Peyer's patch (tissue), 4 donors: Measurements from ENCODE around the gene SLC49A3. TPM values are rescaled to one million over a fixed set of nuclear protein-coding genes. Genes with fewer than 3 reads are reported as not detected.

Experiments
- DNase-seq, 3 donors: peaks; one replicate each; pipeline ENCODE4 v3.0.0-alpha.2; 2017 to 2019
- H3K27ac ChIP-seq, 4 donors: fragments of 200-600 bp; sonication (generic); one replicate each; pipeline ENCODE4 v1.5.1; 2016 to 2019
- H3K27me3 ChIP-seq, 2 donors: fragments of 200-600 bp; sonication (generic); one replicate each; pipeline ENCODE4 v1.5.1; 2019
- H3K36me3 ChIP-seq, 3 donors: fragments of 200-600 bp; sonication (generic); one replicate each; pipeline ENCODE4 v1.5.1; 2016 to 2019
- H3K4me1 ChIP-seq, 4 donors: fragments of 200-600 bp; sonication (generic); one replicate each; pipeline ENCODE4 v1.5.1; 2016 to 2019
- H3K4me3 ChIP-seq, 4 donors: fragments of 200-600 bp; sonication (generic); 1 replicate in 3 of 4; 2 replicates in 1 of 4; pipeline ENCODE4 v1.5.1; 2016 to 2019; ENCODE audit warnings: mild to moderate bottlenecking in 1 of 4
- H3K9me3 ChIP-seq, 4 donors: fragments of 200-600 bp; sonication (generic); one replicate each; pipeline ENCODE4 v1.5.1; 2016 to 2019; ENCODE audit warnings: mild to moderate bottlenecking in 1 of 4
- POLR2A ChIP-seq, 2 donors: fragments of 450-650 bp; IDR thresholded peaks; one replicate each; pipeline ENCODE4 v1.5.1; 2017; ENCODE audit warnings: antibody characterized with exemption in 2 of 2, mild to moderate bottlenecking in 2 of 2, moderate library complexity in 2 of 2
- total RNA-seq, 4 donors: library from RNA; depleted of rRNA; stranded (reverse); fragments of >200 nt; gene quantifications; one replicate each; pipeline ENCODE4 v1.1.0, GENCODE V29; 2016
- TF ChIP-seq, protein P1 (sequence below), 6 experiments: fragments of 450-650 bp in 4 of 6; fragments of 200-600 bp in 2 of 6; sonication (generic) in 1 of 6; IDR thresholded peaks; one replicate each; pipeline ENCODE4 v1.5.1; 2017 to 2019; ENCODE audit warnings: antibody characterized with exemption in 6 of 6, mild to moderate bottlenecking in 3 of 6, moderate library complexity in 1 of 6

Gene SLC49A3
- total RNA-seq, 4 donors from 2014 or later, result 4.1 to 13.3 (median 9.4) TPM

DNA sequence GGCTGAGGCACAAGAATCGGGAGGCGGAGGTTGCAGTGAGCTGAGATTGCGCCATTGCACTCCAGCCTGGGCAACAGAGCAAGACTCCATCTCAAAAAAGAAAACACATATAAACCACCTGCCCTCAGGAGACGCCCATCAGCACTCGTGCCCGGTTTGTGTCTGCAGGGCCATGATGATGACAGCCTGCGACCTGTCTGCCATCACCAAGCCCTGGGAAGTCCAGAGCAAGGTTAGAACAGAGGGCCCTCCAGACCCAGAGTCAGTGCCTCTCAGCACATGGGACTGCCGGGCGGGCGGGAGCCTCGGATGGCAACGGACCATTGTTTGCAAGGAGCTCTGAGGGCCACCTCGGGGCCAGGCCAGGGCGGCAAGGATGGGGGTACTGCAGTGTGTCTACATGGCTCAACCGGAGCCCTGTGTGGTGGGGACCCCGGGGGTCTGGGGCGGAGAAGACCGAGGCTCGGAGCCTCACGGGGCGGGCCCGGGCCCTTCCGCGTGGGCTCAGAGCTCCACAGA is 24.2 kb downstream of the SLC49A3 start:
- no peak for DNase-seq
- no peaks in the 10 kb centered on the region for H3K36me3 ChIP-seq
- H3K27me3 ChIP-seq, result no peaks in the 10 kb centered on the region
- TF ChIP-seq, protein P1, sequence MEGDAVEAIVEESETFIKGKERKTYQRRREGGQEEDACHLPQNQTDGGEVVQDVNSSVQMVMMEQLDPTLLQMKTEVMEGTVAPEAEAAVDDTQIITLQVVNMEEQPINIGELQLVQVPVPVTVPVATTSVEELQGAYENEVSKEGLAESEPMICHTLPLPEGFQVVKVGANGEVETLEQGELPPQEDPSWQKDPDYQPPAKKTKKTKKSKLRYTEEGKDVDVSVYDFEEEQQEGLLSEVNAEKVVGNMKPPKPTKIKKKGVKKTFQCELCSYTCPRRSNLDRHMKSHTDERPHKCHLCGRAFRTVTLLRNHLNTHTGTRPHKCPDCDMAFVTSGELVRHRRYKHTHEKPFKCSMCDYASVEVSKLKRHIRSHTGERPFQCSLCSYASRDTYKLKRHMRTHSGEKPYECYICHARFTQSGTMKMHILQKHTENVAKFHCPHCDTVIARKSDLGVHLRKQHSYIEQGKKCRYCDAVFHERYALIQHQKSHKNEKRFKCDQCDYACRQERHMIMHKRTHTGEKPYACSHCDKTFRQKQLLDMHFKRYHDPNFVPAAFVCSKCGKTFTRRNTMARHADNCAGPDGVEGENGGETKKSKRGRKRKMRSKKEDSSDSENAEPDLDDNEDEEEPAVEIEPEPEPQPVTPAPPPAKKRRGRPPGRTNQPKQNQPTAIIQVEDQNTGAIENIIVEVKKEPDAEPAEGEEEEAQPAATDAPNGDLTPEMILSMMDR (IDR thresholded peaks at IDR 0.05), result no peak
- TF ChIP-seq POLR2A (IDR thresholded peaks at IDR 0.05), result no peak
- H3K4me1 ChIP-seq, result peaks cover 0 to 8% (median 0%) of the 10 kb centered on the region in 4 donors
- H3K9me3 ChIP-seq, result no peaks in the 10 kb centered on the region
- no peak overlapping the region for H3K4me3 ChIP-seq
- no peak overlapping the region for H3K27ac ChIP-seq

DNA sequence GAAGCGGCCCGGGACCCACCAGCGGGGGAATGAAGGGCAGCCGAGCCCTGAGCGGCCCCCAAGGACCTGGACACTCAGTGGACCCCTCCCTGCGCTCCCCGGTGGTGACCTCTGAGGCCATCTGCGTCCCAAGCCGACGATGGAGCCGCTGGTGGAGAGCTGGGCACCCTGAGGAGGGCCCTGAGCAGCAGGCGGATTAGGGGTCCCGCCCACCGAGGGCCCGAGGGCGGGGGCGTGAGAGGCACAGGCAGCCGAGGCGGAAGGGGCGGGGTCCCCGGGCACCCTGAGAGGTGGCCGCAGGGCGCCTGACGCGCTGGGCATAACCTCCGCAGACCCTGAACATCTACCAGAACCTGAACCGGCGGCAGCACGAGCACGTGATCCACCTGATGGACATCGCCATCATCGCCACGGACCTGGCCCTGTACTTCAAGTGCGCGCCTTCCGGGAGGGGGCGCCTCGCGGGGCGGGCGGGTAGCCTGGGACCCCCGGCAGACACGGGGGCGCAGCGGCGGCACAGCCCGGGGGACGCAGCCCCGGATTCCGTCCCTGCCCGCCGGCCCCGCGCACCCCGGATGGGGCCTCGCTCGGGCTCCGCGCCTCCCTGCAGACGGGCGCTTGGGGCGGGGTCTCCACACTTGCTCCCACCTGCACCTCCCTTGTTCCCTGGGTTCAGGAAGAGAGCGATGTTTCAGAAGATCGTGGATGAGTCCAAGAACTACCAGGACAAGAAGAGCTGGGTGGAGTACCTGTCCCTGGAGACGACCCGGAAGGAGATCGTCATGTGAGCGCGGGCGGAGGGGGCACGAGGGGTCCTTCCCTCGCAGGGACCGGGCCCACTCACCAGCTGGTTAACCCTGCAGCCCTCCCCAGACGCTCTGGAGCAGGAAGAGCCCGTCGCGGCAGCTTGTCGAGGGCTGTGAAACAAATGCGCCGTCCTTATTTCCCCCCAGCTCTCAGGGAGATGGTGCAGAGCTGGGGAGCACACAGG is 25.2 kb downstream of the SLC49A3 start:
- H3K9me3 ChIP-seq, result no peaks in the 10 kb centered on the region
- peaks cover 0 to 8% (median 0%) of the 10 kb centered on the region in 4 donors for H3K4me1 ChIP-seq
- H3K4me3 ChIP-seq, result peak overlapping the region; percentile 61 to 84 (median 70)
- peak in 2 of 3 donors; percentile 81 to 87 for DNase-seq
- peak overlapping the region; percentile 48 to 77 (median 60) for H3K27ac ChIP-seq
- TF ChIP-seq, protein P1 (IDR thresholded peaks at IDR 0.05), result no peak
- no peak for TF ChIP-seq POLR2A (IDR thresholded peaks at IDR 0.05)
- no peaks in the 10 kb centered on the region for H3K27me3 ChIP-seq
- no peaks in the 10 kb centered on the region for H3K36me3 ChIP-seq

DNA sequence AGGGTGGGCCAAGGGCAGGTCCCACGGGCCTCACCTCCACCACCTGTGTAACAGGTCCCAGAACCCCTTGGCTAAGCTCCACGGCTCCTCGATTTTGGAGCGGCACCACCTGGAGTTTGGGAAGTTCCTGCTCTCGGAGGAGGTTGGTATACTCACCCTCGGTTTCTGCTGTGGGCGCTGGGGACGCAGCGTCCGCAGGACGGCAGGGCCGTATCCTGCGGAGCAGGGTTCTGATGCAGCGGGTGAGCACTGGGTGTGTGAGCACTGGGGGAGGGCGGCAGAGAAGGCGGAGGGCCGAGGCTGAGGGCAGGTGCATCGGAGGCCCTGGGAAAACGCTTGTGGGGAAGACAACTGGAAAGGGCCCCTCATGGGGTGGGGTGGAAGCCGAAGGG is 25.9 kb downstream of the SLC49A3 start:
- Histone ChIP-seq H3K4me3 (peak overlapping the region; percentile 61 to 84 (median 70)), H3K27me3 (no peaks in the 10 kb centered on the region), H3K27ac (peak overlapping the region in 2 of 4 donors; percentile 55 to 77), H3K9me3 (no peaks in the 10 kb centered on the region), H3K4me1 (peaks cover 0 to 8% (median 0%) of the 10 kb centered on the region in 4 donors), H3K36me3 (no peaks in the 10 kb centered on the region)
- DNase-seq, result no peak
- TF ChIP-seq POLR2A (IDR thresholded peaks at IDR 0.05), result no peak
- TF ChIP-seq, protein P1 (IDR thresholded peaks at IDR 0.05), result no peak

DNA sequence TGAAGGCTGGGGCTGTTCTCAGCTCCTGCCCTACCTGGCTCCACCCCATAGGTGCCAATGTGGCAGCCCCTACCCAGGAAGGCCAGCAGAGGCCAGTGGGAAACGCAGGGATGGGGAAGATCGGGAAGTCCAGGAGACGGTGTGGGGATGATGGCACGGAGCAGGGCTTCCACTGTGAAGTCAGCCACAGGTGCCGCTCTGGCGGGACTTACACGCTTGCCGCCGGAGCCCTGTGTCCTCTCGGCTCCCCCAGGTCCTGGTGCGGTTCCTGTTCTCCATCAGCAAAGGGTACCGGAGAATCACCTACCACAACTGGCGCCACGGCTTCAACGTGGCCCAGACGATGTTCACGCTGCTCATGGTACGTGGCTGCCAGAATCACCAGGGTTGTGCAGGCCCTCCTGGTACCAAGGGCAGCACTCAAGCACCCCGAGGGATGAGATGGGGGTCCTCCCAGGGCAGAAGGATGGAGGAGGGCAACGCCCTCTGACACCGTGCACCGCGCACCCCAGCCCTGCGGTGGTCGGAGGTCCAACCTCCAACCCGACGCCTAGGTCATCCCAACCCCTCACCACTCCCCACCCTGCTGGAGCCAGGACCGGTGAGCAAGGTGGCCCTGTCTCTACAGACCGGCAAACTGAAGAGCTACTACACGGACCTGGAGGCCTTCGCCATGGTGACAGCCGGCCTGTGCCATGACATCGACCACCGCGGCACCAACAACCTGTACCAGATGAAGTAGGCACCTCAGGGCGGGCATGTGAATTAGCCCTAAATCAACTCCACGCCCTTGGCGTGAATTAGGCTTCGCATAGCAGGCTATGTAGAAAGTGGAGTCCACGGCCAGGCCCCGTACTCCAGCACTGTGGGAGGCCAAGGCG is 26.8 kb downstream of the SLC49A3 start:
- H3K4me3 ChIP-seq, result no peak overlapping the region
- H3K27ac ChIP-seq, result no peak overlapping the region
- DNase-seq, result no peak
- TF ChIP-seq, protein P1 (IDR thresholded peaks at IDR 0.05), result no peak
- no peak for TF ChIP-seq POLR2A (IDR thresholded peaks at IDR 0.05)
- H3K4me1 ChIP-seq, result peaks cover 0 to 8% (median 0%) of the 10 kb centered on the region in 4 donors
- H3K27me3 ChIP-seq, result no peaks in the 10 kb centered on the region
- H3K9me3 ChIP-seq, result no peaks in the 10 kb centered on the region
- no peaks in the 10 kb centered on the region for H3K36me3 ChIP-seq

DNA sequence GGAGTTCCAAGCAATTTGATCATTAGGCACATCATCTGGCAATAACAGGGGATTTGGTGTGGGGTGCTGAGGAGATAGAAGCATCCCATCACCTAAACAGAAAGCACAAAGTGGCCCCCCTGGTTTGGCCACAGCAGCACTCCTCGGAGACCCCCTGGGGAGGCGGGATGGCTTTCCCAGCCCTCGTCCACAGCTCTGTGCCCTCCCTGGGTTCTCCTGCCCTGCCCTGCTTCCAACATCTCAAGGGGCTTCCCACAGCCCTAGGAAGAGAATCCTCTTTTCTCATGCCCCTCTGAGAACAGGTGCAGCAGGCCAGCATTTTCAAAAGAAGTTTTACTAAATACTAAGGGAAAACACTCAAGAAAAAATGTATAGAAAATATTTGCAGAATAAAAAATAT is 27.7 kb downstream of the SLC49A3 start:
- no peak overlapping the region for H3K4me3 ChIP-seq
- H3K4me1 ChIP-seq, result peaks cover 0 to 8% (median 0%) of the 10 kb centered on the region in 4 donors
- TF ChIP-seq, protein P1 (IDR thresholded peaks at IDR 0.05), result no peak
- TF ChIP-seq POLR2A (IDR thresholded peaks at IDR 0.05), result no peak
- no peaks in the 10 kb centered on the region for H3K9me3 ChIP-seq
- H3K27ac ChIP-seq, result no peak overlapping the region
- DNase-seq, result no peak
- no peaks in the 10 kb centered on the region for H3K36me3 ChIP-seq
- no peaks in the 10 kb centered on the region for H3K27me3 ChIP-seq
